ENCODE measurements around the gene UGGT2. TPM values are rescaled to one million over a fixed set of nuclear protein-coding genes. Genes with fewer than 3 reads are reported as not detected.

UGGT2 gene
- total RNA-seq, 1 donor from 2014 or later, result 33.4 TPM

DNA sequence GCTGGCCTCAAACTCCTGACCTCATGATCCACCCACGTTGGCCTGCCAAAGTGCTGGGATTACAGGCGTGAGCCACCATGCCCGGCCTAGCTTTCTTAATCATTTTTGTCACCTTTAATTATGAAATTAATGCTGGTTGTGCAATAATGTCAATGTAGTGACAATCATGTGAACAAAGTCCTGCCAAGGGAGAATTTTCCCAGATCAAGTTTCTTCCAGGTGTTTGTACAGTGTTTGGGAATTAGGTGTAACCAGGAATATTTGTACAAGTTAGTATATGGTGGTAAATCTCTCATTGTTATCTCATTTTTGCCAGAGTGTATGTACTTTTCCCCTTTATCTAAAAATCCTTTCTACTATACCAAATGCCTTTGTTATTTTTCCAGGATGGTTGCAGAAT is 171.1 kb downstream of the UGGT2 start:
- intact Hi-C loops (cut with DNase I), result no loop called here
- TF ChIP-seq POLR2A (IDR thresholded peaks at IDR 0.05) (no peak), POLR2AphosphoS5 (IDR thresholded peaks at IDR 0.05; ENCODE audit: insufficient read depth in 1 of 2, low read depth in 1 of 2) (no peak)
- TF ChIP-seq, protein P1, sequence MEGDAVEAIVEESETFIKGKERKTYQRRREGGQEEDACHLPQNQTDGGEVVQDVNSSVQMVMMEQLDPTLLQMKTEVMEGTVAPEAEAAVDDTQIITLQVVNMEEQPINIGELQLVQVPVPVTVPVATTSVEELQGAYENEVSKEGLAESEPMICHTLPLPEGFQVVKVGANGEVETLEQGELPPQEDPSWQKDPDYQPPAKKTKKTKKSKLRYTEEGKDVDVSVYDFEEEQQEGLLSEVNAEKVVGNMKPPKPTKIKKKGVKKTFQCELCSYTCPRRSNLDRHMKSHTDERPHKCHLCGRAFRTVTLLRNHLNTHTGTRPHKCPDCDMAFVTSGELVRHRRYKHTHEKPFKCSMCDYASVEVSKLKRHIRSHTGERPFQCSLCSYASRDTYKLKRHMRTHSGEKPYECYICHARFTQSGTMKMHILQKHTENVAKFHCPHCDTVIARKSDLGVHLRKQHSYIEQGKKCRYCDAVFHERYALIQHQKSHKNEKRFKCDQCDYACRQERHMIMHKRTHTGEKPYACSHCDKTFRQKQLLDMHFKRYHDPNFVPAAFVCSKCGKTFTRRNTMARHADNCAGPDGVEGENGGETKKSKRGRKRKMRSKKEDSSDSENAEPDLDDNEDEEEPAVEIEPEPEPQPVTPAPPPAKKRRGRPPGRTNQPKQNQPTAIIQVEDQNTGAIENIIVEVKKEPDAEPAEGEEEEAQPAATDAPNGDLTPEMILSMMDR (IDR thresholded peaks at IDR 0.05), result no peak

DNA sequence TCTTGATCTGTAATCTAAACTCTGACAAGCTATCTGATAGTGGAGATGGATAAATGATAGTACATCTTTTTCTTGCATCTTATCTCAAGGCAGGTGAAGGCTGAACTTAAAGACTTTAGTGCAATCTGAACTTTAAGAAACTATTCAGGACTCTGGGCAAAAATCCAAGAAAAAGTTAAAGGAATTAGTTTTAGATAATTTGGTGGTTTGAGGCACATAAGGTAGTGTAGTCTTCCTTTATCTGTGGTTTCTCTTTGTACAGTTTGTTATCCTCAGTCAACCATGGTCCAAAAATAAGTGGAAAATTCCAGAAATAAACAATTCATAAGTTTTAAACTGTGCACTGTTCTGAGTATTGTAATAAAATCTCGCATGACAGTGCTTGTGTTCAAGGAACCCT is 172.9 kb downstream of the UGGT2 start:
- no peak overlapping the region for H3K27ac ChIP-seq
- DNase-seq (ENCODE audit: extremely low spot score in 2 of 2), result no peak
- H3K4me3 ChIP-seq, result no peak overlapping the region
- H3K27me3 ChIP-seq, result no peaks in the 10 kb centered on the region
- H3K9me3 ChIP-seq, result no peaks in the 10 kb centered on the region
- intact Hi-C loops (cut with DNase I), result no loop called here
- no peaks in the 10 kb centered on the region for H3K4me1 ChIP-seq
- H3K36me3 ChIP-seq, result peaks cover 0 to 12% of the 10 kb centered on the region in 2 donors
- TF ChIP-seq, protein P1 (IDR thresholded peaks at IDR 0.05), result no peak
- TF ChIP-seq POLR2AphosphoS5 (IDR thresholded peaks at IDR 0.05; ENCODE audit: insufficient read depth in 1 of 2, low read depth in 1 of 2) (no peak), POLR2A (IDR thresholded peaks at IDR 0.05) (no peak)

More for the DNA sequence above, 171.1 kb downstream of the UGGT2 start:
- Histone ChIP-seq H3K4me1 (no peaks in the 10 kb centered on the region), H3K9me3 (no peaks in the 10 kb centered on the region), H3K36me3 (peaks cover 0 to 12% of the 10 kb centered on the region in 2 donors), H3K27me3 (no peaks in the 10 kb centered on the region), H3K27ac (no peak overlapping the region), H3K4me3 (no peak overlapping the region)
- no peak for DNase-seq (ENCODE audit: extremely low spot score in 2 of 2)

DNA sequence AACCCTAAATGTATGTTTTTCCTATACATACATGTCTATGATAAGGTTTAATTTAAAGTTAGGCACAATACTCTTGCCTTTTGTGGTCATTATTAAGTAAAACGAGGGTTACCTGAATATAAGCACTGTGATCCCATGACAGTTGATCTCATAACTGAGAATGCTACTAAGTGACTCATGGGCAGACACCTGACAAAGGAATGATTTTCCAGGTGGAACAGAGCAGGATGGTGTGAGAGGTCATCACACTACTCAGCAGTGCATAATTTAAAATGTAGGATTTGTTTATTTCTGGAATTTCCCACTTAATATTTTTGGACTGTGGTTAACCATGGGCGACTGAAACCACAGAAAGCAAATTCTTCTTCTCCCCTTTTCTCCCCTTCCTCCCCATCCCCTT is 178.9 kb downstream of the UGGT2 start:
- Histone ChIP-seq H3K27me3 (no peaks in the 10 kb centered on the region), H3K9me3 (no peaks in the 10 kb centered on the region), H3K4me1 (no peaks in the 10 kb centered on the region), H3K4me3 (no peak overlapping the region), H3K36me3 (no peaks in the 10 kb centered on the region), H3K27ac (no peak overlapping the region)
- DNase-seq (ENCODE audit: extremely low spot score in 2 of 2), result no peak
- intact Hi-C loops (cut with DNase I), result no loop called here
- TF ChIP-seq, protein P1 (IDR thresholded peaks at IDR 0.05), result no peak
- TF ChIP-seq POLR2A (IDR thresholded peaks at IDR 0.05), result no peak
- TF ChIP-seq POLR2AphosphoS5 (IDR thresholded peaks at IDR 0.05; ENCODE audit: insufficient read depth in 1 of 2, low read depth in 1 of 2), result no peak

GRCh38 chr13:95870421-95870820 is 182.8 kb downstream of the UGGT2 start:
- Histone ChIP-seq H3K27me3 (no peaks in the 10 kb centered on the region), H3K4me1 (no peaks in the 10 kb centered on the region), H3K4me3 (no peak overlapping the region), H3K9me3 (no peaks in the 10 kb centered on the region), H3K27ac (no peak overlapping the region), H3K36me3 (no peaks in the 10 kb centered on the region)
- TF ChIP-seq POLR2AphosphoS5 (IDR thresholded peaks at IDR 0.05; ENCODE audit: insufficient read depth in 1 of 2, low read depth in 1 of 2) (no peak), POLR2A (IDR thresholded peaks at IDR 0.05) (no peak)
- TF ChIP-seq, protein P1 (IDR thresholded peaks at IDR 0.05), result no peak
- no peak for DNase-seq (ENCODE audit: extremely low spot score in 2 of 2)
- intact Hi-C loops (cut with DNase I), result no loop called here

DNA sequence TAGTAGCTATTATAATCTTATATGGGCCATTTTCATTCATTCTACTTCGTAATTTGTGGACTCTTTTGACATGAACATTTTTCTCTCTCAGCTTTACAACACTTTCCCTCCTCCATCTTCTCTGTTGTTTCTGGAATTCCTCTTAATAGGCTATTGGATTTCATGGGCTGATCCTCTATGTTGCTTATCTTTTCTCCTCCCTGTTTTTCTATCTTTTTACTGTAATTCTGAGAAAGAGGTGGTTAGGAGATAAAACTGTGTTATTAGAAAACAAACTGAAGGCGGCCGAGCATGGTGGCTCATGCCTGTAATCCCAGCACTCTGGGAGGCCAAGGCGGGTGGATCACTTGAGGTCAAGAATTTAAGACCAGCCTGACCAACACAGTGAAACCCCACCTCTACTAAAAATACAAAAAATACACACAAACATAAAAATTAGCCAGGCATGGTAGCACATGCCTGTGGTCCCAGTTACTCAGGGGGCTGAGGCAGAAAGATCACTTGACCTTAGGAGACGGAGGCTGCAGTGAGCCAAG is 188.1 kb downstream of the UGGT2 start:
- TF ChIP-seq POLR2AphosphoS5 (IDR thresholded peaks at IDR 0.05; ENCODE audit: insufficient read depth in 1 of 2, low read depth in 1 of 2), result no peak
- TF ChIP-seq, protein P1 (IDR thresholded peaks at IDR 0.05), result no peak
- TF ChIP-seq POLR2A (IDR thresholded peaks at IDR 0.05), result no peak

More for the DNA sequence above, 188.1 kb downstream of the UGGT2 start:
- intact Hi-C loops (cut with DNase I), result no loop called here
- no peaks in the 10 kb centered on the region for H3K4me1 ChIP-seq
- H3K9me3 ChIP-seq, result no peaks in the 10 kb centered on the region
- no peak overlapping the region for H3K4me3 ChIP-seq
- no peak for DNase-seq (ENCODE audit: extremely low spot score in 2 of 2)
- H3K36me3 ChIP-seq, result no peaks in the 10 kb centered on the region
- H3K27me3 ChIP-seq, result no peaks in the 10 kb centered on the region
- H3K27ac ChIP-seq, result no peak overlapping the region
